Kidney (tissue), 14 donors: Measurements from ENCODE around the gene QKI. TPM values are rescaled to one million over a fixed set of nuclear protein-coding genes. Genes with fewer than 3 reads are reported as not detected.

Source experiments
- DNase-seq, 5 donors: peaks; one replicate each; pipeline ENCODE4 v3.0.0-alpha.2; 2013 to 2020
- FAIRE-seq: peaks from 2 replicates; lab custom pipeline; 2012; peaks lifted over from hg19 to GRCh38; lab: Jason Lieb, UNC
- H3K27ac ChIP-seq, 2 donors: one replicate each; pipeline ENCODE4 v1.7.0; 2013; ENCODE audit warnings: low read depth in 2 of 2, low read length in 2 of 2, inconsistent platforms in 1 of 2
- H3K27me3 ChIP-seq: one replicate; pipeline ENCODE4 v1.7.1; 2013; ENCODE audit warnings: low read length, inconsistent platforms; ENCODE audit not compliant: control insufficient read depth, insufficient read depth
- H3K36me3 ChIP-seq, 3 donors: one replicate each; pipeline versions ENCODE4 v1.7.0 to v1.7.1; 2013; ENCODE audit warnings: low read length in 3 of 3, control low read depth in 1 of 3, inconsistent platforms in 1 of 3; ENCODE audit not compliant: insufficient read depth in 3 of 3, control insufficient read depth in 2 of 3
- H3K4me1 ChIP-seq, 3 donors: one replicate each; pipeline versions ENCODE4 v1.7.0 to v1.7.1; 2013; ENCODE audit warnings: low read length in 3 of 3, inconsistent platforms in 1 of 3, low read depth in 1 of 3; ENCODE audit not compliant: control insufficient read depth in 2 of 3, insufficient read depth in 2 of 3
- H3K4me3 ChIP-seq, 3 donors: one replicate each; pipeline versions ENCODE4 v1.7.0 to v1.8.1; 2013; ENCODE audit warnings: low read length in 3 of 3, control low read depth in 1 of 3, inconsistent platforms in 1 of 3
- H3K9ac ChIP-seq, 3 donors: one replicate each; pipeline versions ENCODE4 v1.7.0 to v1.7.1; 2013; ENCODE audit warnings: low read length in 3 of 3, control low read depth in 1 of 3, inconsistent platforms in 1 of 3
- H3K9me3 ChIP-seq, 3 donors: one replicate each; pipeline versions ENCODE4 v1.7.0 to v1.7.1; 2013; ENCODE audit warnings: low read length in 3 of 3, control low read depth in 1 of 3, inconsistent platforms in 1 of 3; ENCODE audit not compliant: control insufficient read depth in 2 of 3, insufficient read depth in 1 of 3
- intact Hi-C: fragments of 100-400 bp; cut with DNase I; formaldehyde crosslinking; loops from one replicate; pipeline ENCODE4 v1.11.1; 2022
- polyA plus RNA-seq: library from polyadenylated mRNA; stranded (reverse); fragments of 350-450 nt; fragmentation: Illumina TruSeq; extraction: RNeasy Lipid Tissue Mini Kit (QIAGEN cat#74804); gene quantifications from one replicate; pipeline ENCODE4 v1.2.3, GENCODE V29; 2014; ENCODE audit warnings: low read depth, low replicate concordance; ENCODE audit not compliant: insufficient read depth
- total RNA-seq: library from RNA; stranded (reverse); fragmentation: NEBNext Ultra II Directional; extraction: Animal tissue kit (Norgen Biotek cat#: 25700); gene quantifications from one replicate; pipeline ENCODE4 v1.2.1, GENCODE V29; 2021
- TF ChIP-seq, protein P1 (sequence below): IDR thresholded peaks from 3 replicates; pipeline ENCODE4 v1.5.1; 2012; ENCODE audit warnings: mild to moderate bottlenecking, moderate library complexity, borderline replicate concordance; ENCODE audit not compliant: insufficient read depth; ENCODE audit errors: extremely low read depth
- donor health status: control.
- donor health status: control.
- donor health status: control.
- donor health status: control.
- donor health status: control.
- donor health status: DM: yes; HTN: yes; CAD: no.
- donor health status: Normal renal cell carcinoma (clear cell type).

QKI gene
- total and polyA plus RNA-seq, 2 donors from 2014 or later, result 17.6 to 121 TPM

DNA sequence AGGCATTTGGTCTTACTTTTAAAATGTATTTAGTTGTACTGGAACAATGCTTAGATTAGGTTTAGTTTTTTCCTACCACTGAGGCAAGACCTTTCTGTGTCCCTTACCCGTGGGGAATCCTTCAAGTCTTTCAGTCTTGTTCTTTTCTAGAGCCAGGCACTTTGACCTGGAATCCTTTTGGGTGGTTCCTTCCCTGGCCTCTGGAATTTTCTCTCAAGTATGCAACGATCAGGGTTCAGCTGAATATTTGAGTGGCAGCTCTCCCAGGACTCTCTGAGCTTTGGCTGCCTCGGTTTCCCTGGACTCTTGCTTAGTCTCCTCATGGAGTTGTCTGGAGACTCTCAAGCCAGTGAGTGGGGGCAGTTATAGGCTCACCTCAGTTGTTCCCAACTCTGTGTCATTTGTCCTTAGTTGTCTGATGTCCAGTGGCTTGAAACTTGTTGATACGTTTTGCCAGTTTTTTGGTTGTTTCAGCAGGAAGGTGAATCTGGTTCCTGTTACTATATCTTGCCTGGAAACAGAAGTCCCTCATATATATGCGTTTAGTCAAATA lies 118.1 kb downstream of the QKI start:
- DNase-seq, result no peak
- no peak overlapping the region for H3K9ac ChIP-seq
- H3K4me3 ChIP-seq, result no peak overlapping the region
- intact Hi-C loops, result no loop called here
- TF ChIP-seq, protein P1, sequence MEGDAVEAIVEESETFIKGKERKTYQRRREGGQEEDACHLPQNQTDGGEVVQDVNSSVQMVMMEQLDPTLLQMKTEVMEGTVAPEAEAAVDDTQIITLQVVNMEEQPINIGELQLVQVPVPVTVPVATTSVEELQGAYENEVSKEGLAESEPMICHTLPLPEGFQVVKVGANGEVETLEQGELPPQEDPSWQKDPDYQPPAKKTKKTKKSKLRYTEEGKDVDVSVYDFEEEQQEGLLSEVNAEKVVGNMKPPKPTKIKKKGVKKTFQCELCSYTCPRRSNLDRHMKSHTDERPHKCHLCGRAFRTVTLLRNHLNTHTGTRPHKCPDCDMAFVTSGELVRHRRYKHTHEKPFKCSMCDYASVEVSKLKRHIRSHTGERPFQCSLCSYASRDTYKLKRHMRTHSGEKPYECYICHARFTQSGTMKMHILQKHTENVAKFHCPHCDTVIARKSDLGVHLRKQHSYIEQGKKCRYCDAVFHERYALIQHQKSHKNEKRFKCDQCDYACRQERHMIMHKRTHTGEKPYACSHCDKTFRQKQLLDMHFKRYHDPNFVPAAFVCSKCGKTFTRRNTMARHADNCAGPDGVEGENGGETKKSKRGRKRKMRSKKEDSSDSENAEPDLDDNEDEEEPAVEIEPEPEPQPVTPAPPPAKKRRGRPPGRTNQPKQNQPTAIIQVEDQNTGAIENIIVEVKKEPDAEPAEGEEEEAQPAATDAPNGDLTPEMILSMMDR, result no peak
- peaks cover 0 to 37% (median 14%) of the 10 kb centered on the region in 3 donors for H3K4me1 ChIP-seq
- no peak for FAIRE-seq
- H3K27ac ChIP-seq, result no peak overlapping the region
- H3K27me3 ChIP-seq, result no peaks in the 10 kb centered on the region
- no peaks in the 10 kb centered on the region for H3K9me3 ChIP-seq
- peaks cover 0 to 3% (median 0%) of the 10 kb centered on the region in 3 donors for H3K36me3 ChIP-seq

DNA sequence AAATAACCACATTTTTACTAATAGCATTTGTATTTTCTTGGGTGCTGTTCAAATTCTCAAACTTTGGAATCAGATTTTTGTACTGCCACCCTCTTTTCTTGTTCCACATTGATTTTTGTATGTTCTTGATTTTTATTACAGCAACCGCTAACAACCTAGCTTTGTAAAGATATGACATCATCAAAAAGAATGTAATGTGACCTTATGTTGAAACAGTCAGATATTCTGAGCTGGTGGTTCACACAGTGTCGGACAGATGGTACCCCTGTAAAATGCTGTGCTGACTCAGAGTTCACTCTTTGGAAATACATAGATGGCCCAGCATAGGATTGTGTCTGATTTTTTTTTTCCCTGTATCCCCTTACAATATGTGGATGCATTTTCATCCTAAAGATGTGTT lies 118.9 kb downstream of the QKI start:
- H3K4me3 ChIP-seq, result no peak overlapping the region
- H3K9me3 ChIP-seq, result no peaks in the 10 kb centered on the region
- H3K4me1 ChIP-seq, result peaks cover 0 to 33% (median 12%) of the 10 kb centered on the region in 3 donors
- H3K27me3 ChIP-seq, result no peaks in the 10 kb centered on the region
- TF ChIP-seq, protein P1, result no peak
- intact Hi-C loops, result no loop called here
- H3K36me3 ChIP-seq, result peaks cover 0 to 3% (median 0%) of the 10 kb centered on the region in 3 donors
- H3K27ac ChIP-seq, result no peak overlapping the region
- FAIRE-seq (no peak), DNase-seq (no peak)
- H3K9ac ChIP-seq, result no peak overlapping the region

DNA sequence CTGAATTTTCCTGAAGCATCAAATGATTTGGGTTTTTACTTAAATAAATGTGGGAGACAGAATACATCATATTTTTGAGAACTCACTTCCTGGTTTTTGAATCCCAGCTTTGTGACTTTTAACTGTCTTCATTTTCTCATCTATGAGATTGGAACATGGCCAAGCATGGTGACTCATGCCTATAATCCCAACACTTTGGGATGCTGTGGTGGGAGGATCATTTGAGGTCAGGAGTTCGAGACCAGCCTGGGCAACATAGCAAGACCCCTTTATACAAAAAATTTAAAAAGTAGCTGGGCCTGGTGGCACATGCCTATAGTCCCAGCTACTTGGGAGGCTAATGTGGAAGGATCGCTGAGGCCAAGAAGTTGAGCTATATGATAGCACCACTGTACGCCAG lies 122.3 kb downstream of the QKI start:
- no peaks in the 10 kb centered on the region for H3K27me3 ChIP-seq
- no peaks in the 10 kb centered on the region for H3K9me3 ChIP-seq
- peaks cover 0 to 15% (median 7%) of the 10 kb centered on the region in 3 donors for H3K4me1 ChIP-seq
- TF ChIP-seq, protein P1, result no peak
- FAIRE-seq, result no peak
- intact Hi-C loops, result no loop called here
- H3K36me3 ChIP-seq, result peaks cover 0 to 3% (median 0%) of the 10 kb centered on the region in 3 donors
- no peak for DNase-seq
- no peak overlapping the region for H3K9ac ChIP-seq
- no peak overlapping the region for H3K27ac ChIP-seq
- H3K4me3 ChIP-seq, result no peak overlapping the region

DNA sequence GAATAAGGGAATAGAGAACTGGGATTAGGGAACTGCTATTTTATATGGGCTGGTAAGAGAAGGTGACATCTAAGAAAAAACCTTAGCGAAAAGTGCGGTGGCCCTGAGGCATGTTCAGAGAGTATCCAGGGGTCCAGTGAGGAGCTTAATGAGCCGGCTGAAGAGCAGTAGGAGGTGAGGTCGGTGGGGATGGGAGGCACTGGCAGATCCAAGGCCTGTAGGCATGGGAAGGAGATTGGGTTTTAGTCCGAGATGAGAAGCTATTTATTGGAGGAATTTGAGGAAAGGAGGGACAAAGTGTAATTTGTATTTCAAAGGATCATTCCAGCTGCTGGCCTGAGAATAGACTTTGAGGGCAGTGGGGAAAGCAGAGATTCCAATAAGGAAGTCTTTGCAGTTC lies 123.8 kb downstream of the QKI start:
- peaks cover 0 to 3% (median 0%) of the 10 kb centered on the region in 3 donors for H3K36me3 ChIP-seq
- DNase-seq, result no peak
- no peak overlapping the region for H3K9ac ChIP-seq
- FAIRE-seq, result no peak
- peaks cover 0 to 6% (median 5%) of the 10 kb centered on the region in 3 donors for H3K4me1 ChIP-seq
- no peak overlapping the region for H3K4me3 ChIP-seq
- intact Hi-C loops, result no loop called here
- TF ChIP-seq, protein P1, result no peak
- H3K27me3 ChIP-seq, result no peaks in the 10 kb centered on the region
- no peaks in the 10 kb centered on the region for H3K9me3 ChIP-seq
- H3K27ac ChIP-seq, result no peak overlapping the region
